Stimulated activated CD4-positive, alpha-beta T cell treated with anti-CD3 and anti-CD28 coated beads, Interleukin-12 subunit alpha, Interleukin-12 subunit beta, amount 100 ng/mL, for 48 hours (primary cell): ENCODE results near the gene SIT1.
A peak's percentile ranks its signal among the peaks of the same experiment; 100 is the strongest.

Experiments used
- DNase-seq, 3 donors: peaks; one replicate each; pipeline ENCODE4 v3.0.0-alpha.2; 2020; ENCODE audit warnings: low read depth in 2 of 3, low spot score in 1 of 3

Gene SIT1, protein sequence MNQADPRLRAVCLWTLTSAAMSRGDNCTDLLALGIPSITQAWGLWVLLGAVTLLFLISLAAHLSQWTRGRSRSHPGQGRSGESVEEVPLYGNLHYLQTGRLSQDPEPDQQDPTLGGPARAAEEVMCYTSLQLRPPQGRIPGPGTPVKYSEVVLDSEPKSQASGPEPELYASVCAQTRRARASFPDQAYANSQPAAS

DNA sequence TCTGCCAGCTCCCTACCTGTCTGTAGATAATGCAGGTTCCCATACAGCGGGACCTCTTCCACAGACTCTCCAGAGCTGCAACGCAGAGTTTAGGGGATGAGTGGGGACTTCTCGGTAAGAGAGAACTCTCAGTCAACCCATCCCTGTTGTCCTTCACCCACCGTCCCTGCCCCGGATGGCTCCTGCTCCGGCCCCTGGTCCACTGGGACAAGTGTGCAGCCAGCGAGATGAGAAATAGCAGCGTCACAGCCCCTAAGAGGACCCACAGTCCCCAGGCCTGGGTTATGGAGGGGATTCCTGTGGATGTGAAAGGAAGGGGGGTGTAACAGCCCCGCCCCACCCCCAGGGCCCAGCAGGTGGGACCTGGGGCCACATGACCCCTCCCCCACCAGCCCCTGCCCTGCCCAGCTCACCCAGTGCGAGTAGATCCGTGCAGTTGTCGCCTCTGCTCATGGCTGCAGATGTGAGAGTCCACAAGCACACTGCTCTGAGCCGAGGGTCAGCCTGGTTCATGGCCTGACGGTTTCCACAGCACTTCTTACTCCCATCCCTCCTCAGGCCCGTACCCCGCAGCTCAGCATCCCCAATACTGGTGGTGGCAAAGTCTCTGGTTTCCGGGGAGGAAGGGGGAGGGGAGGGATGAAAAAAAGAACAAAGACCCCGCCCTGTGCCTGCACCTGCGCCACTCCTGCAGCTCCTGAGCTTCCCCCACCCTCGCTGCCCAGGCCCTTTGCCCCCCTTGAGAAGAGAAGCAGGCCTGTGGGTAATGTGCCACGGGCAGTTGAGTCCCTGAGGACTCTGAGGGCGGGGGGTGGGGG is at the start of gene SIT1:
Gene SIT1, minus strand, starts transcription at position 591 of the 818 bp plus-strand sequence. Its CDS starts 78 bp downstream, at position 513.
- DNase-seq = peak in 1 of 3 donors; percentile 24

DNA sequence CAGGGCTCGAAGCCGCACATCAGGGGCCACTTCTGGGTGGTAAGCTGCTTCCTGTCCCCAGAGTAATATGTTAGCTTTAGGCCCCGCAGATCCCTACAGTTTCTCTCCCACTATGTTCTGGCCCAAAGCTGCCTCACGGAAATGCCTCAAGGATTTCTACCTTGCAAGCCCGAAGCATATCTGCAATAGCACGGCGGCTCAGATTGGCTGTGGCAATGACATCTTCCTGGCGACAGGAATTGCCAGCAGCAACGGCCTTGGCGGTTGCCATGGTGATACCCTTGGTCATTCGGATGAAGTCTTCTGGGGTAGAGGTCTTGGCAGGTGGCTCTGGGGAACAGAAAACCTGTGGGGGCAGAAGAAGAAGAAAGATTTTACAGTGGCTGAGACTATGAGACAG is 49.3 kb upstream of the SIT1 start:
- DNase-seq = no peak

DNA sequence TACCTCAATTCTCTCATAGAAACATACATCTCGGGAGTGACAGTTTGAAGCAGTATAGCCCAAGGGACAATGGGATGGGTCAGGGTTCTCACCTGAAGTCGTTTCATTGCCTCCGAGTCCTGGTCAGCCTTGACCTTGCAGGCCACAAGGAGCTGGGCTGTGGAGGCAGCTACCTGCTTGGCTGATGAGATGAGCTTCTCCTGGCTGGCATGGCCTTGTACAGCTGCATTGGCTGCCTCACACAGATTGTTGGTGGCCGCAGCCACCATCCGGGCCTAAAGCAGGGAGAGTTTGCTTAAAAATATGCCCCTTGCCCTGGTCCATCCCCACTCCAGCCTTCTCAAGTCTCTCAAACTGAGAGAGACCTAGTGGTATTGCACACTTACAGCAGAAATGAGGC is 47.5 kb upstream of the SIT1 start:
- DNase-seq = no peak

DNA sequence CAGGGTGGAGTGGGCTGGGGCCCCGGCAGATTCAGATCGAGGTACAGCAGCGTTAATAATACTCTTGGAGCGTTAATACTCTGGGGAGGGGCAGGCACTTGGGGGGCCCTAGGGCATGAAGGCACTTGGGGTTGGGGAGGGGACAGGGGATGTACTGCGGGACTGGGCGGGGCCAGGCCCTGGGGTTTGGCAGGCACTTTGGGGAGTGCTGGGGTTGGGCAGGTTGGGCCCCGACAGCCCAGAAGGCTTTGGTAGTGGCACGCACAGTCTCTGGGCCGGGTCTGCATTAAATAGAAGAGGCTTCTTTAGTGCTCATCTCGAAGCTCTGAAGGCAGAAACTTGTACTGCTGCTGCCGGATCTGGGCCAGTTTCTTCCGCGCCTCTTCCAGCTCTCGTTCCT is 46.8 kb upstream of the SIT1 start:
- no peak for DNase-seq

DNA sequence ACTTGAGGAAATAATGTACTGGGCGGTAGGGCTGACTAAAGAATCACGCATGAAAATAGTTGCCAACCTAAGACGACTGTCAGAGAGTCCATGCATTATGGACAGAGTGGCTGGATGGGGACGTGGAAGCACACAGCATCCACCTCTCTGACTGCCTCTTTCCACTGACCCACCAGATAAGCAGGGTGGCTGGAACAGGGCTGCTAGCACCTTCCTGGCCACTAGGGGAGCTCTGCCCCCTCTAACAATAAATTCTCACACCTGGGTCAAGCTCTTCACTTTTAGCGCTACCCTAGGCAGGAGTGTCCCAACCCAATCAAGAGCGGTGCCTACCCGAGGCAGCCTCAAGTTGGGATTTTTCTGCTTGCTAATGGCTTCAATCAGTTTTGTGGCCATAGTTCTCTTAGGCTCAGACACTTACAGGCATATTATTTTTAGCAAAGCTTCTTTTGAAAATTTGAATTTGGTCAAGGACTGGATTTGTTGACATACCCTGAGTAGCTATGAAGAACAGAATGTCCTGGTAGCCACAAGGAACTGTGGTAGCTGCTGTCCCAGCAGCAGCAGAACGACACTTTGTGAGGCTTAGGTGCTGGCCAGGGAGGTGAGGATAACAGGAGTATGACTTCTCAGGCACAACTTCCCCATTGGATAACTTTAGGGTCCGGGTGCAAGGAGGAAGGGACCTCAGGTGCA is 45.9 kb upstream of the SIT1 start:
- peak; percentile 24 to 50 (median 26) for DNase-seq

DNA sequence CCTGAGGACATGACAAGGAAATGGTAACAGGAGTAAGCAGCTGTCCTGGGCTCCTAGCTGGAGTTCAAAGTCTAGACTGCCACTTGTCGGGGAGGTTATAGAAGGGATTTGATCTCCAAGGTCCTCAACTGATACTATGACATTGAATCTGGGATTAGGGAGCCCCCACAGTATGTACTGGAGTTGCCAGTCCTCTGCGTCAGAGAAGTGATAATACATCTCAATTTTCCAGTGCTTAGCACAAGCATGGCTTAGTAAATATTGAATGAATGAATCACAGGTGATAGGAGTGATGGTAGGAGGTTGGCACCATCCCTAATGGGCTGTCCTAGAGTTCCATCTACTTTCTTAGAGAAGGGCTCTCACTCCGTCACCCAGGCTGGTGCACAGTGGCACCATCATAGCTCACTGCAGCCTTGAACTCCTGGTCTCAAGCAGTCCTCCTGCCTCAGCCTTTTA is 45.2 kb upstream of the SIT1 start:
- DNase-seq = no peak

DNA sequence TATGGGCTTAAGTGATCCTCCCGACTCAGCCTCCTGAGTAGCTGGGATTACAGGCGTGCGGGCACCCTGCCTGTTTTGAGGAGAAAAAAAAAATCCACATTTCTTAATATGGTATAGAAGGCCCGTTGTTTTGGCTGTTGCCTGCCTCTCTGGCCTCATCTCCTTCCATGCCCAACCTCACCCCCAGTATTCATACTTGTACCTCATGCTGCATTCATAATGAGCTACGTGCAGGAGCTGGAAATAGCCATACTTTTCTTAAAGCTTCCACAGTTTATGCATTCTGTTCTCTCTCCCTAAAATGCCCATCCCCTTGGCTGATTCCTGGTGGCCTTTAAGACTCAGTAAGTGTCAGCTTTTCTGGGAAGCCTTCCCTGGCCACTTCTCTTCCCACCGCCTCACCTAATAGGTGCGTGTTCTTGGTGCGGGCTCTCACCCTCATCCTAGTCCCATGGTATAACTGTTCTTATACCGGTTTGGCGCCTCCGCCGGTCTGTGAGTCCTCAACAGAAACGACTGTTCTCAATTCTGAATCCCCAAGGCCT is 41.1 kb upstream of the SIT1 start:
- DNase-seq = no peak

DNA sequence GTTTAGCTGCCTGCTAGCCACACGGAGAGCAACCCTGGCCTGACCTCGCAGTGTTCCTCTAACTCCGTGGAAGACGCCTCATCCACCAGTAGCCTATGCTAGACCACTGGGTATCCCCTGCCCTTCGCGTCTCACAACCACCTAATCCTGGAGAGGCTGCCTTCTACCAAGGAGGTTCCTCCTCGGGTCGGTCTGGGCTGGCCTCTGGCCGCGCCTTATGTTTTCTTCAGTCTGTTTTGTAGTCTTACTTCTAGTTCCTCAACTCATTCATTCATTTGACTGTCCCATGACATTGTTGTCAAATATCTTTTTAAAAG is 40.6 kb upstream of the SIT1 start:
- DNase-seq = no peak

DNA sequence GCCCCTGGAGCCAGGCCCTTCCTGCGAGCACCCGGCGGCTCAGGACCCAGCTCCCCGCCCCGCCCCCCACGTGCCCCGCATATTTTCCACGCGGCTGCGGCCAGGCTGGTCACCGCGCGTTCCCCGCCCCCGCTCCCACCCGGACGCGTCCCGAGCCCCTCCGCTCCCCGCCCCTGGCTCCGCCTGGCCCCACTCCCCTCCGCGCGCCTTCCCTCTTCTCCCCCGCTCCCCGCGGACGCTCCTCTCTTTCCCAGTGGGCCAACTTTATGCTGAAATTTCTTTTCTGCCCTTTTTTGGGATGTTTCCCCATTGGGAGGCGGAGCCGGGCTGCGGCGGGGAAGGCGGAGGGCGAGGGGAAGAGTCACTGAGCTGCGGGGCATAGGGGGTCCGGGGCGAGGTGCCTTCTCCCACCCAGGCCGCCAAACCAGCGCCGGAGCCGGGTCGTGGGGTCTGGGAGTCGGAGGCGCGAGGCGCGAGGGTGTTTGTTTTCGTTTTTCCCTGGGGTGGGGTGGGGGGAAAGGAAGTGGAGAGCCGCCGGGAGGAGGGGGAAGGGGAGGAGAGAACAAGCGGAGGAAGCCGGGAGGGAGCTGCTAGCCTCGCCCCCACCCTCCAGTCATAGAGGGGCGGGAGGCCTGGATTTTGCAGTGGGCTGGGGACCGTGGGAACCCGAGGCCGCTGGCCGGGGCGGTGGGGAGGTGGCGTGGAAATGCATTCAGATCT is 40.0 kb upstream of the SIT1 start:
- DNase-seq = peak in 2 of 3 donors; percentile 8 to 30

DNA sequence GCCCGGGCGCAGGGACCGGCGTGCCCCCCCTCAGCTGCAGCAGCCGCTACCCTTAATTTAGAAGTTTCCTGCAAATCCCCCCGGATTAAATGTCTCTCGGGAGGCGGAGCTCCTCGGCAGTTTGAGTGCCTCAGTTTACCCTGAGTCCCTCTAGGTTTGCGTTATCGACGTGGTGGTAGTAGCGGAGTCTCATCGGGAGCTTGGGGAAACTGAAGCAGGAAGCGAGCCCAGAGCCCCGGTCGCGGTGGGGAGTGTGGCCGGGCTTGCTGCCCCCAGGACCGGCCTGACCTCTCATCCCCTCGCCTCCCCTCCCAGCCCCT is 39.5 kb upstream of the SIT1 start:
- no peak for DNase-seq

DNA sequence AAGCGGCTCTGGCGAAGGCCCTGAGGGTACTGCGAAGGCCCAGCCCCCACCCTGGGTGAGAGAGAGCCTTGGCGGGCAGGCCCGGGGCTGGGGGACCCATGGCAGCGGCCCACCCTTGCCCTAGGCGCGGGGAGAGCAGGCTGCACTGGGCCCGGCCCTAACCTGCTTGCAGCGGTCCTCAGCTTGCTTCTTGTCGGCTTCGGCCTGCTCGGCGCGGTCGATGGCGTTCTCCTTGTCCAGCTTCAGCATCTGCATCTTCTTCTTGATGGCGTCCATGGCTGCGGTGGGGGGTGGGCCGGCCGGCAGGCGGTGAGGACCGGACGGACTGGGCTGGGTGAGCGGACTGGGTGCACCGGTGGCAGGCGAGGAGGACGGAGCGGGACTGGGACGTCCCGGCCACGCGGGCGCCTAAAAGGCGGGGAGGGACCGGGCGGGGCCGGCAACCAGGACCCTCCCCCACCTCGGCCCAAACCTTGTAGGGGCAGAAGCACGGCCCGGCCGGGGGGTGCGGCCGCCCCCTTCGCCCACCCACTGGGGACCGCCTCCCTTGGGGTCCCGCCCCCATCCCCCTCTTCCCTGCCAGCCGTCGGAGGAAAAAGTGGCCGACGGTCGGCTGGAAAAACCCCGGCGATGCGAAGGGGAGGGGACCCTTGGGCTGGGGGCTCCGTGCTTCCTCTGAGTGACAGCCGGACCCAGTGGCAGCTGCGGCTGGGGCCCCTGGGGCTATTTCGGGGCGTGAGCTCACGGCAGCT is 39.0 kb upstream of the SIT1 start, which contains the start of gene TPM2:
Gene TPM2, minus strand, starts transcription at position 384 of the 752 bp plus-strand sequence. Its CDS starts 108 bp downstream, at position 276.
- DNase-seq = no peak

DNA sequence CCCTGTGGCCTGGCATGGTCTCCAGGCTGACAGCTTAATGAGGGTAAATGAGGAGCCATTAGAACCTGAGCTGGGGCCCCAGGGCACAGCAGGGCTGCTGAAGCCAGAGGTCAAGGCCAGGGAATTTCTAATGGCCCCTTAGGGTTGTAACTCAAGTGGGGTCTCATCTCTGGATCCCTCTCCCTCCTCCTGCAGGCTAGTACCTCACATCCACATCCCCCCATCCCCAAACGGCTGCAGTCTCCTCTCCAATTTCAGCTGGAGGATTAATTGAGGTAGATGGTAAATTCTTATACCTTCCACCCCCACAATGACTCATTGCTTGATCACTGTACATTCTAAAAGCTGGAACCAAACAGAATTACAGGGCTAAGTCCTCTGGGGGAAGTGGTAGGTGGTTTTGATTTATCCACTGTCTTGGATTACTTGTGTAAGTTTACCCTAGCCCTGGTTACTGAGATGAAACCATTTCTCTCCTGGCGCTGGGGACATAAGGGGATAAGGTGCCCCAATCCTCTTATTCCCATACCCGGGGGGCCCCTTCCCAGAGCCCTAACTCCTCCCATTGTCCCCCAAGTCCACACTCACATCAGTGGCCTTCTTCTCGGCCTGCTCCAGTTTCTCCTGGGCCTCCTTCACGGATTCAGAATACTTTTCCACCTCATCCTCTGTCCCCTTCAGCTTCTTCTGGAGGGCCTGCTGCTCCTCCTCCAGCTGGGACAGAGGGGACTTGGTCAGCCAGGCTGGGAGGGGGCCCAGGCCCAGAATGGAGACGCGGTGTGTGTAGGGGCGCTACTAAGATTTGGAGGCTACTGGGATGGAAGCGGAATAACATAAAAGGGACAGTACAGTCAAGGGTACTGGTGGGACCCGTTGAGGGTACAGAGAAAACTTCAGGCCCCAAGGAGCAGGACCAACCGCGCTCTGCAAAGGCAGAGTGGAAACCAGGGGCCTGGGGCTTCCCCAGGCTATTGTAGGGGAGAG is 38.1 kb upstream of the SIT1 start:
- no peak for DNase-seq

DNA sequence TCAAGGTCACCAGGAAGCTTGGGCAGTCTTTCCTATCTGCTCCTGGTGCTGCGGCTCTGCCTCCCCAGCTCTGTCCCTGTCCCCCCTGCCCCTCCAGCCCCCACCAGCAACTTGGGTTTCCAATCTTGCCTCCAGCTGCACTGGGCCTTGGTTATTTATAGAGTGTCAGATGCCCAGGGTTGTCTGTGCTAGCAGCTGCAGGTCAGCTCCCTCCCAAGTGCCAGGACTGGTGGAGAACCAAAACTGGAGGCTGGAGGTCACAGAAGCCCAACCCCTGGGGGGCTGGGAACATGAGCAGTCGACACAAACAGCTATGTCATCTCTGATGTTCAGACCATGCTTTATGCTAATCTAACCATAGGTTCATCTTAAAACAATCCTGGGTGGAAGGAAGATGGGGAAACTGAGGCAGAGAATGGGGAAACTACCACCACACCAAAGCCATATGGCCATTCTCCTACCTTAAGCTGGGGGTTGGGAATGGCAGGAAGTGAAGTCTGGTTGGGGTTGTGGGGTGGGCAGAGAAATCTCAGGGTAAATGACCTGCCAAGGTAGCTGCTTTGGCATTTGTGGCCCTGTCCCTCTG is 37.3 kb upstream of the SIT1 start:
- DNase-seq = no peak

DNA sequence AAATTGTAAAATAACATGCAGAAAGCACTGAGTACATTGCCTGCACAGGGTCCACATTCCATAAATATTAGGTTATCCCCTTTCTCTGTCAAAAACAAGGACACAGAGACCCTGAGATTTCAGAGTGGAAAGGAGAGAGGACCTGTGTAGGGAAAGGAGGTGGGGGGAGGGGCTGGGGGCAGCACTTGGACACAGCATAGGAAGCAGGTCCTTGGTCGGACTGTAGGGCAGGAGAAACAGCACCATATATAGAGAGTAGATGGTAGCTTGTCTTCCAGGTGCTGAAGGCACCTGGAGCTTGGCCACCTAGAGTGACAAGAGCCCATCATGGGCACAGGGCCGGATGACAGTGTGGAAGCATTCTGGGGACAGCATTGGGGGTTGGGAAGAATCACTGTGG is 36.6 kb upstream of the SIT1 start:
- no peak for DNase-seq

DNA sequence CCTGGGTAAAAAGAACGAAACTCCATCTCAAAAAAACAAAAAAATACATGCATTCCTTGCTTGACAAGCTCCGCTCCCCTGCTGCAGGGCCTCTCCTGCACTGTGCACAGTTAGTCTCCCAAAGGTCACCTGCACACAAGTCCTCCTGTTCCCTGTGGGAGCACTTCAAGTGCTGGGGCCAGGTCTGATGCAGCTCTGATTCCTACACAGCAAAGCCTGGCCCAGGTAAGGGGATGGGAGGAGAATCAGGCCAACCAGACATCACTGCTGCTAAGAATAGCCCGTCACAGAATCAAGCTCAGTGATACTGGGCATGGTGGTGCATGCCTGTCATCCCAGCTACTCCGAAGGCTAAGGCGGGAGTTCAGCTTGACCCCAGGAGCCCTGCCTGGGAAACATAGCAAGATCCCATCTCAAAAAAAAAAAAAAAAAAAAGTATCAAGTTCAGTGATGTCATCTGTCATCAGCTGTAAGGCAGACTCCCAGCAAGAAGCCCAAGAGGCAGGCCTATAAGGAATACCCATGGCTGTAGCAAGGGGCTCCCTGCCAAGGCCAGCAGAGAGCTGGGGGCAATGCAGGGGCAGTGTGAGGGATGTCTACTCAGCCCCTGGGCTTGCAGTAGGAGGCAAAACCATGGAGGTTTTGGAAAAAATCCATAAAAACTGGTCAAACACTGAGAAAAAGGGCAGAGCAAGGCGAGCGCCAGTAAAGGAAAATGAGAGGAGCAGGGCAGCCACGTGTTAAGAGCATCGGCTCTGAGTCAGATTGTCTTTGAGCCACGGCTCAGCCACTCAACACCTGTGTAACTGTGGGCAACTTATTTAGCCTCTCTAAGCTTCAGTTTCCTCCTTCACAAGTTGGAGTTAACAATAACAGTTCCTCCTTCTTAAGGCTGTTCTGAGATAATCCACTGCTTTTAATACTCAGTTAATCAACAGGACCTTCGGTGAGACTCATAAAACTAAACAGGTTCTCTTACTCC is 35.8 kb upstream of the SIT1 start:
- DNase-seq = no peak

DNA sequence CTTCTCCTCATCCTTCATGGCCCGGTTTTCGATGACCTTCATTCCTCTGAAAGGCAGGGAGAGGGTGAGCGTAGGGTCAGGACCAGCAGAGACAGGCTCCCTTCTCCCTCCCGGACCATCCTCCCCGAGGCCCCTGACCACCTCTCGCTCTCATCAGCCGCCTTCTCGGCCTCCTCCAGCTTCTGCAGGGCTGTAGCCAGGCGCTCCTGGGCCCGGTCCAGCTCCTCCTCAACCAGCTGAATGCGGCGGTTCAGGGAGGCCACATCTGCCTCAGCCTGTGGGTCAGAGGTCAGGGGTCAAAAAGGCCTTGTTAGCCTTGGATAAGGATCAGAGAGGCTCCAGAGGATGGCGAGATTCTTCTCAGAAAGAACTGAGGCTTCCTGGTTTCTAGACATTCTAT is 34.8 kb upstream of the SIT1 start:
- no peak for DNase-seq

DNA sequence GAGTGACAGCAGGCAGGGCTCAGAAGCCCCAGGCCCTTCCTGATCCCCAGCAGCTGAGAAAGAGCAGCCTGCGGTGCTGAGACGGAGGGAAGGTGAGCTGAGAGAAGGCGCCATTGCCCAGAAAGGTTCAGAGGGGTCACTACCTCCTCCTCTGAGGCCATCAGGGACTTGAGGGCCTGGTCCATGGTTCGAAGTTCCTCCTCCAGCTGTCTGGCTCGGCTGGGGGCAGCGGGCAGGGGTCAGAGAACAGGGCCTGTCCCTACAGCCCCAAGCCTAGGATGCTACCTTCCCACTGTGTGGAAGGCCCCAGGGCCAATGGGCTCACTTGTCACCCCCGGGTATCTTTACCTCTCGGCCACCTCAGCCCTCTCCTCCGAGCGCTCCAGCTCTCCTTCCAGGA is 34.2 kb upstream of the SIT1 start:
- no peak for DNase-seq

DNA sequence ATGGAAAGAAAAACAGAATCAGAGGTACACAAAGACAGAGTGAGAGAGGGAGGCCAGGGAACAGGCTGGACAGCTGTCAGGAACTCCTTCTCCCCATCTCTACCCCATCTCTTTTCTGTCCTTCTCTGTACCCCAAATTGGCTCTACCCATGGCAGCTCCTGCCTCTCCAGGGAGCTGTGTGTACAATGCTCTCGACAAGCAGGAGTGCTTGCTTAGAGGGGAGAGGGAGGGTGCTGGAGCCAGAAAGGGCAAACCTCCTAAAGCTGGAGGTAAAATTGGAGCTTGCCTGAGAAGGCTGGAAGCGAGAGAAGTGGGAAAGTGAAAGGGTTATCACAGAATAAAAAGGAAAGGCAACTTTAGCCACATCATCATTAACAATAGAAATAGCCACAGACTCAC is 32.6 kb upstream of the SIT1 start:
- no peak for DNase-seq
